NCI-H146 treated with DMSO at 0.1 percent for 48 hours (cell line): ENCODE results near the gene SLC22A6.

Source experiments
- DNase-seq: peaks from one replicate; lab custom pipeline; 2025; ENCODE audit not compliant: unreplicated experiment; lab: John Stamatoyannopoulos, UW

Gene SLC22A6, protein sequence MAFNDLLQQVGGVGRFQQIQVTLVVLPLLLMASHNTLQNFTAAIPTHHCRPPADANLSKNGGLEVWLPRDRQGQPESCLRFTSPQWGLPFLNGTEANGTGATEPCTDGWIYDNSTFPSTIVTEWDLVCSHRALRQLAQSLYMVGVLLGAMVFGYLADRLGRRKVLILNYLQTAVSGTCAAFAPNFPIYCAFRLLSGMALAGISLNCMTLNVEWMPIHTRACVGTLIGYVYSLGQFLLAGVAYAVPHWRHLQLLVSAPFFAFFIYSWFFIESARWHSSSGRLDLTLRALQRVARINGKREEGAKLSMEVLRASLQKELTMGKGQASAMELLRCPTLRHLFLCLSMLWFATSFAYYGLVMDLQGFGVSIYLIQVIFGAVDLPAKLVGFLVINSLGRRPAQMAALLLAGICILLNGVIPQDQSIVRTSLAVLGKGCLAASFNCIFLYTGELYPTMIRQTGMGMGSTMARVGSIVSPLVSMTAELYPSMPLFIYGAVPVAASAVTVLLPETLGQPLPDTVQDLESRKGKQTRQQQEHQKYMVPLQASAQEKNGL

GRCh38 chr11:62984451-62984991 lies at the start of gene SLC22A6:
Gene SLC22A6 (minus strand): TSS chr11:62984967. CDS start chr11:62984690, 277 bp downstream.
- DNase-seq: no peak

- no peak for DNase-seq
These were observed 47.7 kb upstream of the SLC22A6 start for GRCh38 chr11:63032457-63032856.

GRCh38 chr11:63023841-63024648 lies 39.3 kb upstream of the SLC22A6 start:
- DNase-seq: peak; percentile 24

DNA sequence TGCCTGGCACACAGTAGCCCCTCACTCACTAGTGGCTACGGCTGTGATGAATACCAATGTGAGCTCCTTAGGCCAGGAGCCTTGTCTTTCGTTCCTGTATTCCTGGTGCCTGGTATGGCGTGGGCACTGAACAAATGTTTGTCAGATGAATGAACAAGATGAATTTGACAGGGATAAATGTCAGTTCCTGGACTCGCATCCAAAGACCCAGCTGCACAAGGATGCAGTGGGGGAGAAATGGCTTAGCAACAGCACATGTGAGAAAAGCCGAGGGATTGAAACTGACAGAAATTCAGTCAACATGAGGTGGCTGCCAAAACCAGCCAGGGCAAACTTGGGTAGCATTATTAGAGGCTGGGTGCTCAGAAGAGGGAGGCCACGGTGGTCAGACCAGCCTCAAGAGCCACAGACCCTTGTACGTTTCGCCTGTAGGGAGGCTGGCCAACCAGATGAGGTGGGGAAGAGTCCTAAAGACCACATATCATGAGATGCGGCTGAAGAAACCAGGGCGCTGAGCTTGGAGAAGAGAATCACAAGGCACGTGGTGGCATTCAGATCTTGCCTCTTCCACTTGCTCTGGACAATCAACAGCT lies 38.6 kb upstream of the SLC22A6 start:
- no peak for DNase-seq

GRCh38 chr11:63022441-63022840 lies 37.7 kb upstream of the SLC22A6 start:
- DNase-seq: no peak

DNA sequence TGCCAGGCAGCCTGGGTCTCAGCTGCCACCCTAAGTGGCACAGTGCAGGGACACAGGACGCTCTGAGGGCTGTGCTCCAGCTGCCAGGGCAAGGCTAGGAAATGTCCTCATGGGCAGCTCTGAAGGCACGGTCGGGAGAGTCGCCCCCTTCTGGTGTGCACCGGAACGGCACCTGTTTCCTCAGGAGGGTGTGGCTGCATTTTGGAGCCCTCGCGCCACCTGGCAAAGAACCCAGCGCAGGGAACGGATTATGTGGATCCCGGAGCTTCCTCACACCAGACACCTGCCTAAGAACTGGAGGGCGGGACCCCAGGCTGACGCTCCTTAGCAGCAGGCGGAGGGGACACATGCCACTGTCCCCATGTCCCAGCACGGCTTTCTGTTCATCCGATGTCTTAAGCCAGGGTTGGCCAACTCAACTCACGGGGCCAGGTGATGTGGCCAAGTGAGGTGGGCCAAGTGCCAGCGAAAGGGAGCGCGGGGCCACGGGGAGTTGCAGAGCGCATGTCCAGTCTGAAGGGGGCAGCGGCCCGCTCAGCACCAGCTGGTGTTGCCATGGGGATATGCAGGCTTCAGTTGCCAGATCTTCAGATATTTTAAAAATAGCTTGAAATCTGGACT lies 36.0 kb upstream of the SLC22A6 start:
- no peak for DNase-seq

DNA sequence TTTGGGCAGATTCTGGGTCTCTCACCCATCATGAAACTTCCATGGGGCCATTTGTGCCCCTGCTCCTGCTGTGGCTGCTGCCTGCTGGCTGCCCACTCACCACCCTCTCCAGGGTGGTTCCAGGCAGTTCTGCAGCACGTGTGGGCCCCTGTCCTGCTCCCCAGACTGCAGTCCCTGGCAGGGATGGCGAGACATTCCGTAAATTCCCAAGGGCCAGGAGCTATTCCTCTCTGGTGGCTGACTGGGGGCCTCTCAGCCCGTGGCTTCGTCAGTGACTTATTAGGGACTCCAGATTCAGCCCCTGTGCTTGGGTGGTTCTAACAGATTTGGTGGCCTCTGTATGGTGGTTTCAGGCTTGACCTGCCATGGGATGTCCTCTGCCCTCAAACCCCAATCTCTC lies 34.7 kb upstream of the SLC22A6 start:
- DNase-seq: no peak

- peak; percentile 64 for DNase-seq
These were observed 32.7 kb upstream of the SLC22A6 start for GRCh38 chr11:63017306-63017974.

DNA sequence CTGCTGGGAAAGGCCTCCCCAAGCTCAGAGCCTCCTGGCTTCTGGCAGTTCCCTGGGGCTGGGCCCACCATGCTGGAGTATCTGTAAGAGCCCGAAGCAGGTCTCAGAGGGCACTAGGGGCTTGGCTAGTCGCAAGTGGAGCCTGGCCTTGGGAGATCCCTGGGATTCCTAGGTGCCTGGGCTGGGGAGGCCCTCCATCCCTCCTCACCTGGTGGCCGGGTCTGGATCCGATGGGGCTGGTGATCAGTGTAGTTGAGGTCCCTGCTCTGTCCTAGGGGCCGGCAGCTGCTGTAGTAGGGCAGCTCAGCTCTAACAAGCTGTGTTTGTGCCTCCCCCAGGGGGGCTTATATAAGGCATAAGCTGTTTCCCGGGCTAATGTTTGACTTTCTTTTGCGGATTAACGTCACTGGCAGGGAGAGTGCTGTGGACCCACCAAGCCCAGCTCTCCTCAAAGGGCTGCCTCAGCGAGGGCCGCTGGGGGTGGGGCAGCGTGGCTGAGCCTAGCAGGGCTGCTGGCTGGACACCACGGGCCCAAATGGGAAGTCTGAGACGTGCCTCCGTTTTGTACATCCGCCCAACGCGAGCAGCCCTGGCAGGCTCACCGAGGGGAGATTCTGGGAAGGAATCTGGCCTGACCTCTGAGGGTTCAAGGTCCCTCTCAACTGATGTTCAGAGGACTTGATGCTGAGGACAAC lies 30.9 kb upstream of the SLC22A6 start, which contains the start of gene SLC22A8:
TSS of gene SLC22A8 (minus strand) at position 321 of the 695 bp plus-strand sequence. CDS start 883 bp downstream, outside the sequence.
- DNase-seq: no peak

GRCh38 chr11:63014408-63015055 lies 29.8 kb upstream of the SLC22A6 start:
- DNase-seq: no peak

DNA sequence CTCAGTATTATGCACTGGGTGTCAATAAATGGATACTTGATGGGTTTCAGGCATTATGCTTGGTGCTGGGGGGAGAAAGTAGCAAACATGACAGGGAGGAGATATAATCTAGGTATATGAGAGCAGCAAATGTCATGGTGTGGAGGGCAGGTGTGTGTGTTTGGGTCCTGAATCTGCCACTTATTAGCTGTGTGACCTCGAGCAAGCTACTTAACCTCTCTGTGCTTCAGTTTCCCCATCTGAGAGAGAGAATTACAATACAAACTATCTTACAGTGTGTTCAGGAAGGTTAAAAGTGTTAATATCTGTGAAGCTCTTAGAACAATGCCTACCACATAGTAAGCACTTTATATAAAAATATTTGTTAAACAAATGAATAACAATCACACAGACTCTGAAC lies 28.1 kb upstream of the SLC22A6 start:
- DNase-seq: no peak

- no peak for DNase-seq
These were observed 27.7 kb upstream of the SLC22A6 start for GRCh38 chr11:63012430-63012829.

GRCh38 chr11:63010934-63011439 lies 26.2 kb upstream of the SLC22A6 start:
- DNase-seq: no peak

DNA sequence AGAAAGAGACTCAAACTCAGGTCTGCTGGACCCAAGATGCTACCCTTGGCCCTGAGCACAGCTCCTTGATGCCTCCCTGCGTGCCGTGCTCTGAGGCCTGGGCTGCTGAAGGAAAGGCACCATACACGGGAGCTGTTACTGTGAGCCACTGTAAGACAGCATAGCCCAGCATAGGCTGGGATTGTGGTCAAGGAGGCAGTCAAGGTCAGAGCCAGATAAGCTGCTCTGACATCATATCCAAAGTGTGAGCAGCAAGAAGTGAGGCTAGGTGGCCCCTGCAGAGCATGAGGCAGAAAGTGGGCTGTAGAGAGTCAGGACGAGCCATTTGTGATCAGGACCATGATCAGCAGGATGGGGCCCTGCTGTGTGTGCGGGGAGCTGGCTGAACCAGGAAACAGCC lies 23.2 kb upstream of the SLC22A6 start:
- DNase-seq: no peak

- DNase-seq: no peak
These were observed 16.7 kb upstream of the SLC22A6 start for GRCh38 chr11:63001456-63001855.

DNA sequence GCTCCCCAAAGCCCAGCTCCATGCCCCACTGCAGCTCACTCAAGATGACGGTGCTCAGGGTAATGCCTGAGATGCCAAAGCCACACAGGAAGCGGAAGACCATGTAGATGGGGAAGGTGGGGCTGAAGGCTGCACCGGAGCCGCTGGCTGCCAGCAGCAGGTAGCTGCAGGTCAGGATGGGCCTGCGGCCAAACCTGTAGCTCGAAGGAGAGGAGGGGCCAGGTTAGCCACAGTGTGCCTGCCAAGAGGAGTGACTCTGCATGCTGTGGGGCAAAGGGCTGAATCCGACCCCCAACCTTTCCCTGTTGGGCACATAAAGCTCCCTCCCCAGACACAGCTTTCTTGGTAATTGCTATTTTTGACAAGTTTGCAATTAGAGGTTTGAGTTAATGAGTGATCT lies 14.9 kb upstream of the SLC22A6 start:
- DNase-seq: no peak

DNA sequence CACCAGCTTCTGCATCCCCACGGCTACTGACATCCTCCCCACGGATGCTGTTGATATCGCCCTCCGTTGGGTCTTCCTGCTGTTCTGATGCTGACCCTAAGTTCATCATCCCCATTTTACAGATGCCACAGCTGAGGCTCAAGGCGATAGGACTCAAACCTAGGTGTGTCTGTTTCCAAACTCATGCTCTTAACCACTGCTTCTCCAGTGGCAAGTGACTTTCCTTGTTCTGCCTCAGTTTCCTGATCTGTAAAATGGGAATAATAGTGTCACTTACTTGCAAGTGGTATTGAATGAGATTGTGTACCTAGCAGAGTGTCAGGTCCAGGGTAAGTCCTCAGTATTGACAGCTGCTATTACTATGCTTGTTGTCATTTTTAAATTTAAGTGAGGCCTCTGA lies 14.4 kb upstream of the SLC22A6 start:
- no peak for DNase-seq

DNA sequence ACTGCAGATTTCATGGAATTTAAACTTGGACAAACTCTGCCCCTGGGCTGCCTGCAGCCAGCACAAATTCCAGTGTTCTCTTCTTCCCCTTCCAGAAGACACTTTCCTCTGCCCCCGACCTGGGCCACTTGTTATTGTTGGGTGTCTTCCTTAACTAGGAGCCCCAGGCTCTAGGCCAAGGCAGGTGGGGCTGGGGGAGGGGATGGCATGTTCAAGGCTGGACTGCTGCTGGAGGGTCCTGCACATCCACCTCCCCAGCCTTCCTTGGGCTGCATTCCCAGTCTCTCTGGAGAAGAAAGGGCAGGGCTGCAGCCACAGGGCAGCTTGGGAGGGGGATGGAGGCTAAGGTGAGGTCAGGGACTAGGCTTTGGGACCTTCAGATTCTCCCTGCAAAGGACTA lies 11.5 kb upstream of the SLC22A6 start:
- DNase-seq: no peak

GRCh38 chr11:62994775-62995174 lies 10.0 kb upstream of the SLC22A6 start:
- no peak for DNase-seq
